ENCODE results near the gene SLC29A1. TPM values are rescaled to one million over a fixed set of nuclear protein-coding genes. Genes with fewer than 3 reads are reported as not detected.

Gene SLC29A1
- total RNA-seq, 1 experiment from 2014 or later, result 45.3 TPM

GRCh38 chr6:44179072-44179536 is 44.3 kb upstream of the SLC29A1 start:
- TF ChIP-seq EZH2 (IDR thresholded peaks at IDR 0.05; ENCODE audit: low read depth) (no peak), CTCF (conservative IDR thresholded peaks at IDR 0.05) (no peak)
- Histone ChIP-seq H3K4me2 (no peak overlapping the region), H3K27me3 (ENCODE audit: insufficient read depth, low read depth) (no peaks in the 10 kb centered on the region), H3K9me2 (ENCODE audit: insufficient read depth) (no peaks in the 10 kb centered on the region), H3K9me3 (ENCODE audit: insufficient read depth, low read depth) (no peaks in the 10 kb centered on the region), H3K36me3 (ENCODE audit: low read depth) (no peaks in the 10 kb centered on the region), H4K20me1 (ENCODE audit: insufficient read depth) (no peaks in the 10 kb centered on the region), H3K4me1 (replicated peaks; ENCODE audit: insufficient read depth) (no peaks in the 10 kb centered on the region), H2AFZ (no peak overlapping the region), H3K27ac (no peak overlapping the region), H3F3A (ENCODE audit: insufficient read depth, low read depth) (peaks cover 15% of the 10 kb centered on the region; the same call in 1 of the 2 replicates), H3K4me3 (no peak overlapping the region), H3K79me2 (ENCODE audit: low read depth) (no peaks in the 10 kb centered on the region)
- ChIA-PET CTCF (no interaction called here), POLR2A (ENCODE audit: unreplicated experiment) (interaction anchor here (0.6 kb wide), 1 partner anchor 52 kb away, joined by 3 read pairs; the partner anchor contains the start of genes MRPL14 and TMEM63B)
- DNase-seq, result no peak
- BruUV-seq (replicated peaks), result no TSS peak
- intact Hi-C loops (cut with micrococcal nuclease; ENCODE audit: unreplicated experiment), result no loop called here

DNA sequence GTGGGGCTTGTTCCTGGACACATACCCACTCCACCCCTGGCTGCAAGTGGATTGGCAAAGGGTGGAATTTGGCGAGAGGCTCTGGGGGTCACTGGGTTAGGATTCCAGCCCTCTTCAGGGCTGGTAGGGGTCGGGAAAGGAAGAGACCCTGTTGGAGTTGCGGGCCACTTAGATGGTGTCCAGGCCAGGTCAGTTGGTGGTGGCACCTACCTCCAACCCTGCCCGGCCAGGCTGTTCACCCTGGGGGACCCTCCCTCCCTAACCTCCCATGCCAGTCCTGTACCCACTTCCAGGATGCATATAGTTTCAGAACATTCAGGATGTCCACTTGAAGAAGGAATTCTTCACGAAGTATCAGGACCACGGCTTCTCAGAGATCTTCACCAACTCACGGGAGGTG is 43.7 kb upstream of the SLC29A1 start:
- Histone ChIP-seq H2AFZ (no peak overlapping the region), H3K9me3 (ENCODE audit: insufficient read depth, low read depth) (no peaks in the 10 kb centered on the region), H3K27me3 (ENCODE audit: insufficient read depth, low read depth) (no peaks in the 10 kb centered on the region), H3K36me3 (ENCODE audit: low read depth) (no peaks in the 10 kb centered on the region), H3F3A (ENCODE audit: insufficient read depth, low read depth) (peaks cover 15% of the 10 kb centered on the region; the same call in 1 of the 2 replicates), H3K27ac (no peak overlapping the region), H3K4me3 (no peak overlapping the region), H4K20me1 (ENCODE audit: insufficient read depth) (no peaks in the 10 kb centered on the region), H3K79me2 (ENCODE audit: low read depth) (no peaks in the 10 kb centered on the region), H3K4me1 (replicated peaks; ENCODE audit: insufficient read depth) (no peaks in the 10 kb centered on the region), H3K9me2 (ENCODE audit: insufficient read depth) (no peaks in the 10 kb centered on the region), H3K4me2 (no peak overlapping the region)
- intact Hi-C loops (cut with micrococcal nuclease; ENCODE audit: unreplicated experiment), result no loop called here
- CTCF ChIA-PET, result no interaction called here
- no peak for TF ChIP-seq CTCF (conservative IDR thresholded peaks at IDR 0.05)
- no peak for TF ChIP-seq EZH2 (IDR thresholded peaks at IDR 0.05; ENCODE audit: low read depth)
- DNase-seq, result no peak
- BruUV-seq (replicated peaks), result no TSS peak
- POLR2A ChIA-PET (ENCODE audit: unreplicated experiment), result interaction anchor here (0.6 kb wide), 1 partner anchor 52 kb away, joined by 3 read pairs; the partner anchor contains the start of genes MRPL14 and TMEM63B

- Histone ChIP-seq H3K4me2 (no peak overlapping the region), H3K4me3 (no peak overlapping the region), H3K4me1 (replicated peaks; ENCODE audit: insufficient read depth) (no peaks in the 10 kb centered on the region), H3K27ac (no peak overlapping the region), H3F3A (ENCODE audit: insufficient read depth, low read depth) (peaks cover 15% of the 10 kb centered on the region; the same call in 1 of the 2 replicates), H4K20me1 (ENCODE audit: insufficient read depth) (no peaks in the 10 kb centered on the region), H3K79me2 (ENCODE audit: low read depth) (no peaks in the 10 kb centered on the region), H3K9me3 (ENCODE audit: insufficient read depth, low read depth) (no peaks in the 10 kb centered on the region), H3K9me2 (ENCODE audit: insufficient read depth) (no peaks in the 10 kb centered on the region), H3K36me3 (ENCODE audit: low read depth) (no peaks in the 10 kb centered on the region), H3K27me3 (ENCODE audit: insufficient read depth, low read depth) (no peaks in the 10 kb centered on the region), H2AFZ (no peak overlapping the region)
- intact Hi-C loops (cut with micrococcal nuclease; ENCODE audit: unreplicated experiment), result no loop called here
- no TSS peak for BruUV-seq (replicated peaks)
- no peak for DNase-seq
- CTCF ChIA-PET, result no interaction called here
- POLR2A ChIA-PET (ENCODE audit: unreplicated experiment), result no interaction called here
- TF ChIP-seq EZH2 (IDR thresholded peaks at IDR 0.05; ENCODE audit: low read depth) (no peak), CTCF (conservative IDR thresholded peaks at IDR 0.05) (no peak)
These were observed 43.0 kb upstream of the SLC29A1 start for GRCh38 chr6:44180406-44180805.

Measured in PC-9 (cell line).